Psoas muscle (tissue), 8 donors: ENCODE measurements around the gene BBLN. TPM values are rescaled to one million over a fixed set of nuclear protein-coding genes. Genes with fewer than 3 reads are reported as not detected.

ENCODE experiments used
- ATAC-seq, 4 donors: fragments of 200-7000 bp; cut with Tn5 transposase; one replicate each; pipeline ENCODE4 v1.9.1; 2020; ENCODE audit warnings: moderate library complexity in 3 of 4, mild to moderate bottlenecking in 2 of 4
- DNase-seq, 2 donors: peaks; one replicate each; pipeline ENCODE4 v3.0.0-alpha.2; 2020
- H3K27ac ChIP-seq: fragments of 200-600 bp; one replicate; pipeline ENCODE4 v1.8.0; 2022
- H3K27me3 ChIP-seq, 3 donors: fragments of 200-600 bp in 1 of 3; one replicate each; pipeline versions ENCODE4 v1.6.1 to v1.8.0; 2013 to 2022; ENCODE audit warnings: low read length in 2 of 3, mild to moderate bottlenecking in 2 of 3, moderate library complexity in 1 of 3; ENCODE audit not compliant: insufficient read depth in 3 of 3
- H3K36me3 ChIP-seq, 2 donors: fragments of 200-600 bp in 1 of 2; one replicate each; pipeline versions ENCODE4 v1.6.1 to v1.8.0; 2013 to 2022; ENCODE audit warnings: low read depth in 1 of 2, mild to moderate bottlenecking in 1 of 2, moderate library complexity in 1 of 2; ENCODE audit not compliant: insufficient read depth in 1 of 2
- H3K4me1 ChIP-seq: fragments of 200-600 bp; one replicate; pipeline ENCODE4 v1.8.0; 2022
- H3K4me3 ChIP-seq: fragments of 200-600 bp; one replicate; pipeline ENCODE4 v1.8.0; 2022; ENCODE audit warnings: mild to moderate bottlenecking
- H3K9me3 ChIP-seq: fragments of 200-600 bp; one replicate; pipeline ENCODE4 v1.8.0; 2022
- WGBS, 3 donors: extraction: QIAGEN DNeasy Blood & Tissue Kit; methylation state at CpG; one replicate each; pipeline versions ENCODE4 v1.1.6 to v1.1.7; 2013; 5-methylcytosine and 5-hydroxymethylcytosine counted together
- intact Hi-C, 2 donors: fragments of 100-400 bp; cut with DNase I; formaldehyde crosslinking; loops; one replicate each; pipeline versions ENCODE4 v1.11.0 to v1.14.2; 2022
- polyA plus RNA-seq, 3 donors: library from polyadenylated mRNA; stranded (reverse); fragments of 200-250 nt; gene quantifications; one replicate each; pipeline ENCODE4 v1.2.3, GENCODE V29; 2013
- total RNA-seq, 4 donors: library from RNA; stranded (reverse); fragmentation: NEBNext Ultra II Directional in 2 of 4; extraction: Animal tissue kit (Norgen Biotek cat#: 25700) in 2 of 4; gene quantifications; one replicate each; pipeline versions ENCODE4 v1.2.1 to v1.2.4, GENCODE V29; 2021 to 2023
- TF ChIP-seq, protein P1 (sequence below): fragments of 200-600 bp; IDR thresholded peaks from one replicate; pipeline ENCODE4 v1.8.0; 2022; ENCODE audit warnings: antibody characterized with exemption
- donor health status: healthy with polysubstance abuse.
- donor health status: DM: no; HTN: no; CAD: no; lungs with moderate emphysema.
- donor health status: Bipolar disorder and iron deficiency.
- donor health status: healthy.
- donor health status: DM: yes; HTN: yes; CAD: no.
- donor health status: DM: no; HTN: no; CAD: no.
- donor health status: DM: no; HTN: no; CAD: no.
- donor health status: DM: yes; HTN: yes; CAD: no.

The BBLN gene
- total and polyA plus RNA-seq, 7 donors, result 14.0 to 36.2 (median 21.3) TPM

DNA sequence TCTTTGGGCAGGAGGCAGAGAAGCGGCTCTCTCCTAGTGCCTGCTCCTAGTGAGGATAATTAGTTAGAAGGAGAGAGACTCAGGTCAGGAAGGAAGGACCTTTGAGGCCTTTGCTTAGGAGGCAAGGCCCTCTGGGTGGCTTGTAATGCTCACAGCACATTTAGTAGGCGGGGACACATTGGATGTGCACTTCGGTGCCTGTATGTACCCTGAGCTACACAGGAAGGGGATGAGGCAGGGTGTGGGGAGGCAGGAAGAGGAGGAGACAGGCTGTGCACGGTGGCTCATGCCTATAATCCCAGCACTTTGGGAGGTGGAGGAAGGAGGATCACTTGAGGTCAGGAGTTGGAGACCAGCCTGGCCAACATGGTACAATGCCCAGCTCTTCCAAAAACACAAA, 18.0 kb upstream of the BBLN start:
- Histone ChIP-seq H3K4me3 (no peak overlapping the region), H3K27ac (no peak overlapping the region), H3K4me1 (no peaks in the 10 kb centered on the region), H3K9me3 (no peaks in the 10 kb centered on the region), H3K27me3 (no peaks in the 10 kb centered on the region), H3K36me3 (no peaks in the 10 kb centered on the region)
- ATAC-seq (peak in 1 of 4 donors; percentile 36), DNase-seq (peak; percentile 7 to 26)
- 55 to 63% (median 60%) methylated on average over 4 of the region's 4 CpGs for WGBS, 3 donors
- intact Hi-C loops, result no loop called here
- TF ChIP-seq, protein P1, sequence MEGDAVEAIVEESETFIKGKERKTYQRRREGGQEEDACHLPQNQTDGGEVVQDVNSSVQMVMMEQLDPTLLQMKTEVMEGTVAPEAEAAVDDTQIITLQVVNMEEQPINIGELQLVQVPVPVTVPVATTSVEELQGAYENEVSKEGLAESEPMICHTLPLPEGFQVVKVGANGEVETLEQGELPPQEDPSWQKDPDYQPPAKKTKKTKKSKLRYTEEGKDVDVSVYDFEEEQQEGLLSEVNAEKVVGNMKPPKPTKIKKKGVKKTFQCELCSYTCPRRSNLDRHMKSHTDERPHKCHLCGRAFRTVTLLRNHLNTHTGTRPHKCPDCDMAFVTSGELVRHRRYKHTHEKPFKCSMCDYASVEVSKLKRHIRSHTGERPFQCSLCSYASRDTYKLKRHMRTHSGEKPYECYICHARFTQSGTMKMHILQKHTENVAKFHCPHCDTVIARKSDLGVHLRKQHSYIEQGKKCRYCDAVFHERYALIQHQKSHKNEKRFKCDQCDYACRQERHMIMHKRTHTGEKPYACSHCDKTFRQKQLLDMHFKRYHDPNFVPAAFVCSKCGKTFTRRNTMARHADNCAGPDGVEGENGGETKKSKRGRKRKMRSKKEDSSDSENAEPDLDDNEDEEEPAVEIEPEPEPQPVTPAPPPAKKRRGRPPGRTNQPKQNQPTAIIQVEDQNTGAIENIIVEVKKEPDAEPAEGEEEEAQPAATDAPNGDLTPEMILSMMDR, result no peak

DNA sequence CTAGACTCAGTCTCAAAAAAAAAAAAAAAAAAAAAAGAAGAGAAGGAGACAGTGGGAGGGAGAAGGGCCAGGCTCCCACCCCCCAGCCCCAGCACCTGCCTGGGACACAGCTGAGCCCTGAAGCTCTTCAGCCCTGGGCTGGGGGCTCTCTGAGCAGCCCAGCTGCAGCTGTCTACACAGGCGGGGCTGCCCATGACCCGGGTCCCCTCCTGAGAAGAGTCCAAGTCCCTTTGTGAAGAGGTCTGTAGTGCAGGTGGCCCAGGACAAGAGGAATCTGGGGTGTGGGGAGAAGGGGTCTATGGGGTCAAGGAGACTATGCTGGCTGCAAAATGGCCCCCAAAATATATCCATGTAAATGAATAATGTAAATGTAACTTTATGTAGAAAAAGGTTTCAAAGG, 17.5 kb upstream of the BBLN start:
- intact Hi-C loops, result no loop called here
- Histone ChIP-seq H3K4me1 (no peaks in the 10 kb centered on the region), H3K9me3 (no peaks in the 10 kb centered on the region), H3K27me3 (no peaks in the 10 kb centered on the region), H3K4me3 (no peak overlapping the region), H3K27ac (no peak overlapping the region), H3K36me3 (no peaks in the 10 kb centered on the region)
- TF ChIP-seq, protein P1, result no peak
- DNase-seq (peak in 1 of 2 donors; percentile 29), ATAC-seq (no peak)
- 56 to 65% (median 60%) methylated on average over 2 of the region's 2 CpGs for WGBS, 3 donors

DNA sequence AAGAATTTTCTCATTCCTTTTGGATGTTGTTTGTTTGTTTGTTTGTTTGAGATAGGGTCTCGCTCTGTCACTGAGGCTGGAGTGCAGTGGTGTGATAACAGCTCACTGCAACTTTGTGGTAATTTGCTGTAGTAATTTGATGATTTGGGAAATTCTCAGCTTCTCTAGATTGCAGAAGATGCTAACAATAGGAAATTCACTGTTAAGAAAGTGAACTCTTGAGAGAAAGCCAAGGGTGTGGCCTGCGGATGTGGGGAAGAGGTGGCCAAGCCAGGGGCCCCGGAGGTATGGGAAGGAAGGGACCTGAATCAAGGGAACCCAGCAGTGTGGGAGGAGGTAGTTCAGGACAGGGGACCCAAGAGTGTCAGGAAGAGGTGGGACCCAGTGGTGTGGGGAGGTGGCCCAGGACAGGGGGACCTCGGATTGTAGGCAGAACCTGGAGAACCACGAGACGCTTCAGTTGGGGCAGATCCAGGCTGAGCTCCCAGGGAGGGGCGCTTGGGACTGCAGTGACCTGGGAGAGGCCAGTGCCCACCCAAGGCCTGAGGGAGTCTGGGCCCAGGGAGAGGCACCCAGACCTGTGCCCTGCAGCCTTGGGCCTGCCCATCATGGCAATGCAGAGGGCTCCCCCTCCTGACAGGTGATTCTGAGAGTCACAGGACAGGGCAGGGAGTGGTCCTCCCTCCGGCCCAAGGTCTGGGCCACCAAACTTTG, 16.4 kb upstream of the BBLN start:
- no peak overlapping the region for H3K27ac ChIP-seq
- intact Hi-C loops, result no loop called here
- no peaks in the 10 kb centered on the region for H3K27me3 ChIP-seq
- H3K4me1 ChIP-seq, result no peaks in the 10 kb centered on the region
- TF ChIP-seq, protein P1, result no peak
- WGBS, 3 donors, result 76 to 87% (median 82%) methylated on average over 8 of the region's 8 CpGs
- H3K4me3 ChIP-seq, result no peak overlapping the region
- peak; percentile 8 to 39 for DNase-seq
- H3K9me3 ChIP-seq, result no peaks in the 10 kb centered on the region
- no peaks in the 10 kb centered on the region for H3K36me3 ChIP-seq
- peak in 1 of 4 donors; percentile 28 for ATAC-seq

DNA sequence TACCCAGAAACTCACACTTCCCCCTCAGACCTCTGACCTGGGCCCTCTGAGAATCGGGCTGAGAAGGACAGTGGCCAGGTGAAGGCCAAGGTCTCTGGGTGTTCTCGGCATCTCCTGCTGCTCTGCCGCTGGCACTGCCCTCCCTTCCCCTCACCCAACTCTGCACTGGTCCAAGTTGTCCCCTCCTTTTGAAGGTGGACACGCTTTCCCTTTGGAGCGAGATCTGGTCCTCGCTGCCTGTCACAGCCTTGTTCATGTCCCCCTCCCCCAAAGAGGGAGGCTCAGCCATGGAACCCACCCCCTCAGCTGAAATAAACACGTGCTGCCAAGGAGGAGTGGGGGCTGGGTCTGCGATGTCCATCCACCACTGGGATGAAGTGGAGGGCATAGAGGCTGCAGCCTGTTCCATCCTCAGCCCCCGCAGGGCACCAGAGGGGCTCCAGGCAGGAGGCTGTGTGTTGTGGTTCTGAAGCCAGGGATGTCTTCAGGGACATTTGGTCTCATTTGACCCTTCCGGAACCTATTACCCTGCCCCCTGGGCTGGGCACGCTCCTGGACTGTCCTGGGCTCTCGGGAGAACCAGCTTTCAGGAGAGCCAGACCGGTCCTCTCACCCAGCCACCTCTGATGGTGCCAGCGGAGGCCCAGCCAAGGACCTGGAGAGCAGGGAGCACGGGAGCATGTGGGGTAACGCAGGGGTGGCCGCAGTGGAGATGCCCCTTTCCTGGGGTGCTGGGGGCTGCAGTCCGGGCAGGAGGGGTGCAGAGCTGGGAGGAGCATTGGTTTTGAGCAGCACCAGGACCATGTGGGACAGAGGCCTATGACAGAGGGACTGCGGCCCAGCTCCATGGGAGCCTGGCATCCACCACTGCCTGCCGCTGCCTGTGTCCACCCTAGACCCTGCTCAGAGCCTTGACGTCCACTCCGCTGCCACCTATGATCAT, 15.6 kb upstream of the BBLN start:
- Histone ChIP-seq H3K4me1 (peaks cover 6% of the 10 kb centered on the region), H3K27me3 (no peaks in the 10 kb centered on the region), H3K9me3 (no peaks in the 10 kb centered on the region), H3K4me3 (no peak overlapping the region), H3K36me3 (no peaks in the 10 kb centered on the region), H3K27ac (no peak overlapping the region)
- 86 to 91% (median 86%) methylated on average over 22 of the region's 22 CpGs for WGBS, 3 donors
- TF ChIP-seq, protein P1, result no peak
- intact Hi-C loops, result no loop called here
- ATAC-seq (no peak), DNase-seq (peak; percentile 6 to 26)
